Keratinocyte (primary cell): Measurements from ENCODE around the gene EIF2S2. TPM values are rescaled to one million over a fixed set of nuclear protein-coding genes. Genes with fewer than 3 reads are reported as not detected.

Experiments used
- DNase-seq: peaks from one replicate; pipeline ENCODE4 v3.0.0-alpha.2; 2011; ENCODE audit warnings: low read depth, missing footprints, low spot score
- FAIRE-seq: peaks from 2 replicates; lab custom pipeline; 2011; peaks lifted over from hg19 to GRCh38; lab: Jason Lieb, UNC
- H2AFZ ChIP-seq: 2 replicates; pipeline ENCODE4 v1.6.0; 2012; ENCODE audit warnings: low read length, control low read depth, inconsistent platforms; ENCODE audit not compliant: control insufficient read depth
- H3K27ac ChIP-seq: 2 replicates; pipeline ENCODE4 v1.5.1; 2011; ENCODE audit warnings: low read length; ENCODE audit not compliant: control insufficient read depth, insufficient read depth
- H3K27me3 ChIP-seq: 3 replicates; pipeline ENCODE4 v1.6.0; 2011; ENCODE audit warnings: low read length; ENCODE audit not compliant: control insufficient read depth, insufficient read depth; ENCODE audit errors: extremely low read depth
- H3K36me3 ChIP-seq, 2 experiments: 2 replicates in 1 of 2; 3 replicates in 1 of 2; pipeline ENCODE4 v1.5.1; 2011; ENCODE audit warnings: low read length in 2 of 2, mild to moderate bottlenecking in 1 of 2; ENCODE audit not compliant: control insufficient read depth in 2 of 2, insufficient read depth in 2 of 2; ENCODE audit errors: extremely low read depth in 1 of 2
- H3K4me1 ChIP-seq: 3 replicates; pipeline ENCODE4 v1.5.1; 2011; ENCODE audit warnings: low read length; ENCODE audit not compliant: control insufficient read depth, insufficient read depth; ENCODE audit errors: extremely low read depth
- H3K4me2 ChIP-seq: 3 replicates; pipeline ENCODE4 v1.6.0; 2011; ENCODE audit warnings: low read depth, low read length; ENCODE audit not compliant: control insufficient read depth, insufficient read depth; ENCODE audit errors: extremely low read depth
- H3K4me3 ChIP-seq, 3 experiments: fragments of 200-600 bp in 1 of 3; sonication (generic) in 1 of 3; 2 replicates in 2 of 3; 3 replicates in 1 of 3; pipeline ENCODE4 v1.5.1; 2011 to 2016; ENCODE audit warnings: low read length in 3 of 3, mild to moderate bottlenecking in 3 of 3, control low read depth in 2 of 3, inconsistent platforms in 1 of 3, low read depth in 1 of 3, mixed read lengths in 1 of 3, mixed run types in 1 of 3, moderate library complexity in 1 of 3; ENCODE audit not compliant: control insufficient read depth in 2 of 3, insufficient read depth in 2 of 3; ENCODE audit errors: extremely low read depth in 1 of 3
- H3K79me2 ChIP-seq: 2 replicates; pipeline ENCODE4 v1.6.0; 2012; ENCODE audit warnings: low read length; ENCODE audit not compliant: control insufficient read depth, insufficient read depth
- H3K9ac ChIP-seq: 3 replicates; pipeline ENCODE4 v1.6.0; 2011; ENCODE audit warnings: low read length; ENCODE audit not compliant: control insufficient read depth, insufficient read depth; ENCODE audit errors: extremely low read depth
- H3K9me1 ChIP-seq: 3 replicates; pipeline ENCODE4 v1.6.0; 2011; ENCODE audit warnings: low read length; ENCODE audit not compliant: control insufficient read depth, insufficient read depth; ENCODE audit errors: extremely low read depth
- H3K9me3 ChIP-seq: 2 replicates; pipeline ENCODE4 v1.5.1; 2012; ENCODE audit warnings: low read depth, low read length; ENCODE audit not compliant: control insufficient read depth
- H4K20me1 ChIP-seq: 3 replicates; pipeline ENCODE4 v1.6.0; 2011; ENCODE audit warnings: low read length; ENCODE audit not compliant: control insufficient read depth, insufficient read depth; ENCODE audit errors: extremely low read depth
- EZH2 ChIP-seq: IDR thresholded peaks from one replicate; pipeline ENCODE4 v1.6.1; 2012; ENCODE audit warnings: inconsistent platforms, mild to moderate bottlenecking, low read length, moderate library complexity
- dilution Hi-C: fragments of 300-500 bp; cut with MboI; formaldehyde crosslinking; loops from one replicate; pipeline ENCODE4 v1.7.0; 2020; ENCODE audit warnings: low sequenced_read_pairs; ENCODE audit not compliant: extremely low pct_ligation_motif_present
- polyA plus RNA-seq, 5 experiments: library from polyadenylated mRNA; depleted of rRNA in 3 of 5; stranded (reverse) in 3 of 5; stranded (forward) in 1 of 5; unstranded in 1 of 5; fragments of >200 nt; gene quantifications; 1 replicate in 1 of 5; 2 replicates in 3 of 5; 3 replicates in 1 of 5; pipeline versions ENCODE4 v1.2.1 to v1.2.3, GENCODE V29; 2011 to 2012; ENCODE audit warnings: missing spikeins in 2 of 5, low read depth in 1 of 5, low replicate concordance in 1 of 5
- TF ChIP-seq, protein P1 (sequence below), 3 experiments: IDR thresholded peaks in 1 of 3; conservative IDR thresholded peaks in 1 of 3; optimal IDR thresholded peaks in 1 of 3; 2 replicates in 2 of 3; 3 replicates in 1 of 3; pipeline versions ENCODE3 to v1.5.1; 2011; ENCODE audit warnings: low read length in 3 of 3, mild to moderate bottlenecking in 3 of 3, moderate library complexity in 2 of 3, control low read depth in 1 of 3, inconsistent platforms in 1 of 3; ENCODE audit not compliant: insufficient read depth in 2 of 3; ENCODE audit errors: extremely low read depth in 1 of 3

EIF2S2 gene
- polyA plus RNA-seq, 1 donor (not counting 4 experiments of a cell fraction or from before 2014, with no cell fraction given): 131 TPM

- no peak overlapping the region for H2AFZ ChIP-seq
- H3K79me2 ChIP-seq: peaks cover 63% of the 10 kb centered on the region
- H3K9me1 ChIP-seq: no peaks in the 10 kb centered on the region
- no peak overlapping the region for H3K9ac ChIP-seq
- H3K4me3 ChIP-seq: no peak overlapping the region
- no peak for DNase-seq
- no peak for FAIRE-seq
- no peaks in the 10 kb centered on the region for H3K4me1 ChIP-seq
- dilution Hi-C loops: no loop called here
- TF ChIP-seq, protein P1, sequence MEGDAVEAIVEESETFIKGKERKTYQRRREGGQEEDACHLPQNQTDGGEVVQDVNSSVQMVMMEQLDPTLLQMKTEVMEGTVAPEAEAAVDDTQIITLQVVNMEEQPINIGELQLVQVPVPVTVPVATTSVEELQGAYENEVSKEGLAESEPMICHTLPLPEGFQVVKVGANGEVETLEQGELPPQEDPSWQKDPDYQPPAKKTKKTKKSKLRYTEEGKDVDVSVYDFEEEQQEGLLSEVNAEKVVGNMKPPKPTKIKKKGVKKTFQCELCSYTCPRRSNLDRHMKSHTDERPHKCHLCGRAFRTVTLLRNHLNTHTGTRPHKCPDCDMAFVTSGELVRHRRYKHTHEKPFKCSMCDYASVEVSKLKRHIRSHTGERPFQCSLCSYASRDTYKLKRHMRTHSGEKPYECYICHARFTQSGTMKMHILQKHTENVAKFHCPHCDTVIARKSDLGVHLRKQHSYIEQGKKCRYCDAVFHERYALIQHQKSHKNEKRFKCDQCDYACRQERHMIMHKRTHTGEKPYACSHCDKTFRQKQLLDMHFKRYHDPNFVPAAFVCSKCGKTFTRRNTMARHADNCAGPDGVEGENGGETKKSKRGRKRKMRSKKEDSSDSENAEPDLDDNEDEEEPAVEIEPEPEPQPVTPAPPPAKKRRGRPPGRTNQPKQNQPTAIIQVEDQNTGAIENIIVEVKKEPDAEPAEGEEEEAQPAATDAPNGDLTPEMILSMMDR (optimal IDR thresholded peaks at IDR 0.05 in 1 of 3, IDR thresholded peaks at IDR 0.05 in 1 of 3, conservative IDR thresholded peaks at IDR 0.05 in 1 of 3; ENCODE audit: extremely low read depth in 1 of 3, insufficient read depth in 2 of 3, low read length in 3 of 3): no peak
- TF ChIP-seq EZH2: no peak
- H4K20me1 ChIP-seq: peaks cover 31% of the 10 kb centered on the region
- no peaks in the 10 kb centered on the region for H3K27me3 ChIP-seq
- H3K9me3 ChIP-seq: no peaks in the 10 kb centered on the region
- H3K36me3 ChIP-seq: peaks cover 40 to 68% of the 10 kb centered on the region in 2 experiments
- no peak overlapping the region for H3K4me2 ChIP-seq
- no peak overlapping the region for H3K27ac ChIP-seq
These were observed 12.4 kb downstream of the EIF2S2 start for GRCh38 chr20:34099675-34100074.

DNA sequence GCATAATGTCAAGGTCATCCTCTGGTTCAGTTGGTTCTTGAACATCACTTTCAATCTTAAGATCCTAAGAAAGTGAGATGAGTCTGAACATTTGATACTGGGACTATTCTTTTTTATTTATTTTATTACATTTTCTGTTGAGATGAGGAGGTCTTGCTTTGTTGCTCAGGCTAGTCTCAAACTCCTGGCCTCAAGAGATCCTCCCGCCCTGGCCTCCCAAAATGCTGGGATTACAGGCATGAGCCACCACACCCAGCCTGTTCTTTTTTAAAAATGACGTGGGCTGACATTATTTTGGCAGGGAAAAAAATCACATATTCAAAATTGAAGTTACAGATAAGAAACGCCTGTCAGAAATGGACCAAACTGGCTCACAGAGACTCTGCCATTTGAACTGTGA, 13.5 kb downstream of the EIF2S2 start:
- TF ChIP-seq EZH2: no peak
- TF ChIP-seq, protein P1 (optimal IDR thresholded peaks at IDR 0.05 in 1 of 3, IDR thresholded peaks at IDR 0.05 in 1 of 3, conservative IDR thresholded peaks at IDR 0.05 in 1 of 3; ENCODE audit: extremely low read depth in 1 of 3, insufficient read depth in 2 of 3, low read length in 3 of 3): no peak

More for the DNA sequence above, 13.5 kb downstream of the EIF2S2 start:
- Histone ChIP-seq H3K4me3 (no peak overlapping the region), H3K79me2 (peaks cover 52% of the 10 kb centered on the region), H2AFZ (no peak overlapping the region), H3K9me3 (no peaks in the 10 kb centered on the region), H3K27ac (no peak overlapping the region), H3K4me2 (no peak overlapping the region), H3K4me1 (no peaks in the 10 kb centered on the region), H4K20me1 (peaks cover 27% of the 10 kb centered on the region), H3K36me3 (peaks cover 37 to 64% of the 10 kb centered on the region in 2 experiments), H3K9me1 (no peaks in the 10 kb centered on the region), H3K9ac (no peak overlapping the region), H3K27me3 (no peaks in the 10 kb centered on the region)
- dilution Hi-C loops: no loop called here
- no peak for FAIRE-seq
- no peak for DNase-seq
